ENCODE measurements around the gene RXFP2.

Gene RXFP2, protein sequence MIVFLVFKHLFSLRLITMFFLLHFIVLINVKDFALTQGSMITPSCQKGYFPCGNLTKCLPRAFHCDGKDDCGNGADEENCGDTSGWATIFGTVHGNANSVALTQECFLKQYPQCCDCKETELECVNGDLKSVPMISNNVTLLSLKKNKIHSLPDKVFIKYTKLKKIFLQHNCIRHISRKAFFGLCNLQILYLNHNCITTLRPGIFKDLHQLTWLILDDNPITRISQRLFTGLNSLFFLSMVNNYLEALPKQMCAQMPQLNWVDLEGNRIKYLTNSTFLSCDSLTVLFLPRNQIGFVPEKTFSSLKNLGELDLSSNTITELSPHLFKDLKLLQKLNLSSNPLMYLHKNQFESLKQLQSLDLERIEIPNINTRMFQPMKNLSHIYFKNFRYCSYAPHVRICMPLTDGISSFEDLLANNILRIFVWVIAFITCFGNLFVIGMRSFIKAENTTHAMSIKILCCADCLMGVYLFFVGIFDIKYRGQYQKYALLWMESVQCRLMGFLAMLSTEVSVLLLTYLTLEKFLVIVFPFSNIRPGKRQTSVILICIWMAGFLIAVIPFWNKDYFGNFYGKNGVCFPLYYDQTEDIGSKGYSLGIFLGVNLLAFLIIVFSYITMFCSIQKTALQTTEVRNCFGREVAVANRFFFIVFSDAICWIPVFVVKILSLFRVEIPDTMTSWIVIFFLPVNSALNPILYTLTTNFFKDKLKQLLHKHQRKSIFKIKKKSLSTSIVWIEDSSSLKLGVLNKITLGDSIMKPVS

DNA sequence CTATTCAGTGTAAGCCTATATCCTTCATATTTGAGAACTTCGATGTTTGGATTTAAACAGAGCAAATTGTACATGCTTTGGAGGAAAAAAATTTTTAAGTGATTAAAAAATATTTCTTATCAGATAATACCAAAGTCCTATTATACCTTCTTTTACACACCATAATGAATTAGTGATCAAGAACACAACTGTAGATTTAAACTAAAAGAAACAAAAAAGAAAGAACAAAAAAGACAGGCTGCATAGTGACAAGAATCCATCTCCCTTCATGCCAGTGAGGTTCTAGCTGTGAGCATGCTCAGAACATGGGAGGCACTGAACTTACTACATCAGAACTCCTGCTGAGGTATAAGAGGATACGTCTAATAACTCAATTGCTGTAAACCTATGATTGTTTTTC lies at the start of gene RXFP2:
Gene RXFP2, plus strand, starts transcription at position 301 of the 400 bp plus-strand sequence. Its CDS starts 87 bp downstream, at position 388.
- DNase-seq: peak in 1 of 3 experiments; percentile 4

DNA sequence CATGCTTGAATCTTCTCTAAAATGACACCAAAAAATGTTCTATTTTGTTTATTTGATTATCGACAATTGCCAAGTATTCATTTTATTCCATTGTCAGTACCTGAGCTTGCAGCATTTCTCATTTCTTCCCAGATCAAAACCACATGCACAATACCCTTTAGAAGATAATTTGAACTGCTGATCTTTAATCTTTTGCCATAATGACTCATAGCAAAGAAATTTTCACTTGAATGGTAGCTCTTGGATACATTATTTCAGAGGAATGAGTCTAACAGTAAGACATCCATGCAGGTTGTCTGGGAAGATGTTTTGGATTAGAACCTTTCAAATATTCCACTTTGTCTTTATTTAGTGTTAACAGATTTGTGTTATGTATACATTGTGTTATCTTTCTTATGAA lies 42.0 kb upstream of the RXFP2 start:
- no peak for DNase-seq

DNA sequence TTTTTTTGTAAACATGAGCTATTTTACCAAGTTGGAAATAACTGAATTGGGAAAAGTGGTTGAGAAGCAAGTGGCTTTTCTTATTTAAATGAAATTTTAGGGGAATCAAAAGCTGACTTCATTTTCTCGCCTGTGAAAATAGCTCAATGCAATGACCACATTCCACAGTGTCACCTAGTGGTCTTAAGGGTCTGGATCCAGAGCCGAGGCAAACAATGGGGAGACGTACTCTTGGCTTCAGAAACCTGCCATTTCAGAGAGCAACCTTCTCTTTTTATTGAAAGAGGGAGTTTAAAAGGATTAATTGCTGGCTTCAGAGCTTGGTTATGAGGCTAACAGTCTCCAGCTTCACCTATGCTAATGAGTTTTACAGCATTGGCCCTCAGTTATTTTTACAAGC lies 39.7 kb upstream of the RXFP2 start:
- peak in 1 of 3 experiments; percentile 13 for DNase-seq

DNA sequence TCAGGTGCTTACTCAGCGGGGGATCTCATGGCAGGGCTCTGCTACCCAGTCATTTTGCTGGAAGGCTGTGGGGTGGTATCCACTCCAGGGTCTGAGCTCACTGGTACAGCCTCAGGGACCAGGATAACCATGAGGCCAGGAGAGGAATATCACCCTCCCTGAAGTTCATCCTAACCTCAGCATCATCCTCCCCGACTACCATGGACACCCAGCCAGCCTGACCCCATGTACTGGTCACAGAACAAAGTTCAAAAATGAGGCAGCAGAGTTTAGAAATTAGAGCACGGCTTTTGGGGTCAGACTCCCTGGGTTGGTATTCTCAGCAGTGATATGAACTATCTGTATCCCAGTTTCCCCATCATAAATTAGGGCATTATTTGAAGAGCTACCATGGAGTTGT lies 35.5 kb upstream of the RXFP2 start:
- no peak for DNase-seq

DNA sequence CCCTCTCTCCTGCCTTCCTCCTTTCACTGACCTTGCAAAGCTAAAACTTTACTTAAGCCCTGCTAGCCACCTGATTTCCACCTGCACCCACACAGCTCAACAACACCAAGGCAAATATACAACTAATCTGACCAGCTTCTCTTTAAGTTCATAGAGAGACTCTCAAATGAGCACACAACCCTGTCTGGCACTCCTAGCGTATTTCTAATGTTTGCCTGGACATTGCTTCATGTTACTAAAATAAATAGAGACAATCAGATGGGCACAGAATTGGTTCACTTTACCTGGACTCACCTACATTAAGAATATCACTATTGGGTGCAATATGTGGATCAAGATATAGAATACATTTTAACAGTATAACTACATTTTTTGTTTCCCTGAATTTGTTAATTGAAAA lies 33.2 kb upstream of the RXFP2 start:
- no peak for DNase-seq

DNA sequence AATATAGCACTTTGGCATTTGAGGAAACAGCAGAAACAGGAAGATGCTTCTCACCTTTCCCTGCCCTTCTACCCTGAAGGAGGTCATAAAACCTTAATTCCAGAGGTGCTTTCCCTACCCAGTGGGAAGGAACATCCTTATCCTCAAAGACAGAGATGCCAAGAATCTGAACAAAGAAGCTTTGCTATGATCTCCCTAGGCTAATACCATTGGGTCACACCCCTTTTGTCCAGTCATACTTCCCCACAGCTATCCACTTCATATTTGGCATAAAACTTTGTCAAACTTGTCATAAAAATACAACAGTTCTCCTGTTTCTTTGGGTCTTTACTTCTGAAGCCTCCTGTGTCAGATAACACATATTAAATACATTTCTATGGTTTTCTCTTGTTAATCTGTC lies 21.7 kb upstream of the RXFP2 start:
- no peak for DNase-seq

DNA sequence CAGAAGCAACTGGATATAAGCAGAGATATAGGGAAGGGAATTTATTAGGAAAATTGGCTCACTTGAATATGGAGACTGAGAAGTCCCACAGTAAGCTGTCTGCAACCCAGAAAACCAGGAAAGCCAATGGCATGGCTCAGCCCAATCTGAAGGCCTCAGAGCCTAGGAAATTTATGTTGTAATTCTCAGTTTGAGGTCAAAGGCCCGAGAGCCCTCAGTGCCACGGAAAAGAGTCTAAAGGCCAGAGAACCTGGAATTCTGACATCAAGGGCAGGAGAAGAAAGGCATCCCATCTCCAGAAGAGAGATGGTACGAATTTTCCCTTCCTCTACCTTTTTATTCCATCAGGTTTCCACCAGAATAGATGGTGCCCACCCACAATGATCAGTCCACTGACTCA lies 20.1 kb upstream of the RXFP2 start:
- no peak for DNase-seq

DNA sequence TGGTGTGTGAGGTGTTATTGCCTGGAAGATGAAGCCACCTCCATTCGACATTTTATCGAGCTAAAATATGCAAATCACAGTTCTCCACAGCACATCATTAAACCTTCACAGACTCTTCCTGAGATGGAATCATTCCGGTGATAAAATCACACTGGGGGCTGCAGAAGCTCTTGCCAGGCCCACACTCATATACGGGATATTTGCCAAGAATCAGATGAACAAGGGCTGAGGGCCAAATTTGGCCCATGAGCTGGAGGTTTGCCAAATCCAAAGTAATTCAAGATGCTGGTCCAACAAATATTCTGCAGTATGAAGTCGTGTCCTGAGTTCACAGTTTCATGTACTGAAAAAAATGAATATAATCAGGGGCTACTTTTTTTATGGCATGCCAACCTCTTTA lies 16.7 kb upstream of the RXFP2 start:
- peak in 2 of 3 experiments; percentile 1 to 50 for DNase-seq

DNA sequence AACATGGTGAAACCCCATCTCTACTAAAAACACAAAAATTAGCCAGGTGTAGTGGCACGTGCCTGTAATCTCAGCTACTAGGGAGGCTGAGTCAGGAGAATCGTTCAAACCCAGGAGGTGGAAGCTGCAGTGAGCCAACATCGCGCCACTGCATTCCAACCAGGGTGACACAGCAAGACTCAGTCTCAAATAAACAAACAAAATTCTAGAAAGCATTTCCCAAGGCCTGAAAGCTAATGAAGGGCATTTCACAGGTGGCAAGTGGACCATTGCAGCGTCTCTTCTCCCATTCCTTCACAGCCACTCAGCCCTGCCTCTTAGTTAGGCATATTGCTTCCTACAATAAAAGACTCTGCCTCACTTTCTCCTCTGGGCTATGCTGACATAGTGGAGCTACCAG lies 13.5 kb upstream of the RXFP2 start:
- no peak for DNase-seq

DNA sequence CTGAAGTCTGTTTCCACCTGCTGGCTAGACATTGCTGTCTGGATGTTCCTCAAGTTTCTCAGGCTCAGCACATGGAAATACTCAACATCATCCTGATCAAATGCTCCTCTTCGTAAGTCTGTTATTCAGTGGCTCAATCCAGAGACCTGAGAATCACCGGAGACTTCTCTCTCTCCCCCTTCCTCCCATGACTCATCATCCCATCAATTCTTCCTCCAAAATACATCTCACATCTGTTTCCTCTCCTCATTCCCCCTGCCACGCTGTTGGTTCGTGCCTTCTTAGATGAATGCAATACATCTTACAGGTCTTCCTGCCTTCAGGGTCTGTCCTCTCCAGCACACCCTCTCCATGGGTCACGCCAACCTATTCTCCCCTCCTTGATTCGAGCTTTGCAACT lies 7.4 kb upstream of the RXFP2 start:
- no peak for DNase-seq

DNA sequence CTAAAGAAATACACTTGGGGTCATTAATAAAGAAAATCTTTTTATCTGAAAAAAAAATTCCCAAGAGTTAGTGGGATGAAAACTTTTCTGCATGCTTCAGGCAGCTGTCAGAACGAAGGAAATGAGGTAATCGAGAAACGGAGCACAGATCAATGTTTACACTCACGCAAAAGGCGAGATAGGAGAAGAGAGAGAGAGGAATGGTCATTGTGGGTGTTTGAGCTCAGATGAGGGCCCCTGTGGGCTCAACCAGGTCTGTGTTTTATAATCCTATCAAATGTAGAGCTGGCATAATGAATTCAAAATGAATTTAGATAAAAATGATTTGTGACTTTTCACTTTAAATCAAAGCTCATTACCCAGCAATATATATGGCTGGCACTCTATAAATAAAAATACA lies 6.3 kb upstream of the RXFP2 start:
- no peak for DNase-seq

DNA sequence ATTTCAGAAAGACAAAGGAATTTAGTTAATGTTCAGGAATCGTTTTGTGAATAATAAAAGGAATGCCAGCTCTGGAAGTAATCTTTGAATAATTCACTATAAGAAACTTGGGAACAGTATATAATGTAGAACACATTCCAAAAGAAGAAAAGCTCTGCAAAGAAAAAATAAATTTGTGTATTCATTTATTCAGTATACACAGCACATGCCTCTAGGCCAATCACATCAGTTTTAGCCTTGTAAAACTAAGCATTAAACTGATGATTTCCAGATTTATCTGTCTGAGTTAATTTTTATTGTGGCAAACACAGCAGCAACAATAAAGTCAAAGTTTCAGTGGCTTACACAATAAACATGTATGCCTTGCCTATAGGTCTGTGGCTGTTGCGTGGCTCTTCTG lies 5.7 kb upstream of the RXFP2 start:
- DNase-seq: no peak

DNA sequence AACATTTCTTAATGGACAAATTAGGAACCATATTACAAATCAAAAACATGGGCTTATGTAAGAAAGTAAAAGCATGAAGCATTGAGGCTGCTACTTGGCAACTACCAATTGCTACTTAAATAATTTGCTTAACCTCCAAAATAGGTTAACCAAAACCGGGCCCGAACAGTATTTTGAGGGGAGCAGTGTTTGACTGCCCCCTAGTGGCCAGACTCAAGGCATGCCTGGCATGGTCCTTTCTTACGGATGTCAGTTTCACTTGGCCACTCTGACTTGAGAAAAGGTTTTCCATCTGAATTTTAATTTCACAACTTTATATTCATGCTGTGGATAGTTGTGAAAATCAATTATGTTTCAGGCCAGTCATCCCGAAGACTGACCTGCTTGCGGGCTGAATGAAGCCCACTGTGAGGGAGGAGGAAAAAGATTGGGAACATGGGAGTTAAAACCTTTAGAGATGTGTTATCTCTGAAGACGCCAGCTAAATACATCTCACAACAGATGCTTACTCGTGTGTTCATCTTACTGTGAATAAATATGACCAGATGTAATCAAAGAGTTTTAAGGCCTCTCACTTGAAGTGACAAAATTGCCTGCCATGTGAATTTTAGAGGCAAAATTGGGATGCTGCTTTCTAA lies 2.9 kb downstream of the RXFP2 start:
- DNase-seq: peak; percentile 21 to 67 (median 50)

DNA sequence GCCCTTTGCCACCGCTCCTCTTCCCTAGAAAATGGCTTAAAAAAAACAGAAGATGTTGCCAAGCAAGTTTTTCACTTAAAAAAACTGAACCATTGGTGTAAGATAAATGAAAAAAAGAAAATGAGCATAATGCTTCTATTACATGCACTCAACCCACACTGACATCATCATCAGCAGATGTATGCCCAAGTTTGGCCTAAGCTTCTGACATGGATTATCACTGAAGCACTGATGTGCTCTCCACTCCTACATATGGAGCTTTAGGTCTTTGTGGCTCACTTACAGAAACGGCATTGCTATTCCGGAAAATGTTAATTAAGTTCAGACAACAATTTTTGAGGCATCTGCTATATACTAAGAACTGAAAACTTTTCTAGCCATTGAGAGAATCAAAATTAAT lies 8.0 kb downstream of the RXFP2 start:
- no peak for DNase-seq

DNA sequence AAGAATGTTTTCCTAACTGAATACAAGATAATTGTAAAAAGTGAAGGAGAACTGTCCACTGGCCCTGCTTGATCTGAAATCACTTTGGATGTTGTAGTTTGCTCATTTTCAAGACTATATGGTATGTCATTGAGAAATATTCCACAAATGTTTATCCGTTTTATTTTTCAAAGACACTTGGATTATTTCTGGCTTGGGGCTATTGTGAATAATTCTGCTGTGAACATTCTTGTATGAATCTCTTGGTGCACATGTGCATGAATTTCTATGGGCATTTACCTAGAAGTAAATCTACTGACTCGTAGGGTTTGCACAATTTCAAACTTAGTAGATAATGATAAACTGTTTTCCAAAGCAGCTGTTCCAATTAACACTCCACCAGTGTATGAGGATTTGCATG lies 8.6 kb downstream of the RXFP2 start:
- DNase-seq: no peak

DNA sequence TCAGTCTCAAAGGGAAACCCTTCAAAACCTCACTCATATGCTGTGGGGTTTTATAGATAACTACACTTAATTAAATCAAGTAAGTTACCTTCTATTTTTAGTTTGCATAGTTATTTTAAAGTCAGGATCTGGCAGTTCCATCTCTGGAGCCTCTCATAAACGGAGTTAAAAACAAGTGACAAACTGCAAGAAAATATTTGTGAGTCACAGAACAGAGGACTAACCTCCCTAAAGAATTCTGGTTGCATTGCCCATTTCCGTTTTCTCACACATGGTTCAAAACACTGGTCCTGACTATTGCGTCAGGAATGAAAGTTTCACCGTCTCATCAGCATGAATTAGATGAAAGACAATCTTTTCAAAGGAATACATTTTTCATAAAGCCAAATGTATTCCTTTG lies 10.6 kb downstream of the RXFP2 start:
- DNase-seq: no peak

DNA sequence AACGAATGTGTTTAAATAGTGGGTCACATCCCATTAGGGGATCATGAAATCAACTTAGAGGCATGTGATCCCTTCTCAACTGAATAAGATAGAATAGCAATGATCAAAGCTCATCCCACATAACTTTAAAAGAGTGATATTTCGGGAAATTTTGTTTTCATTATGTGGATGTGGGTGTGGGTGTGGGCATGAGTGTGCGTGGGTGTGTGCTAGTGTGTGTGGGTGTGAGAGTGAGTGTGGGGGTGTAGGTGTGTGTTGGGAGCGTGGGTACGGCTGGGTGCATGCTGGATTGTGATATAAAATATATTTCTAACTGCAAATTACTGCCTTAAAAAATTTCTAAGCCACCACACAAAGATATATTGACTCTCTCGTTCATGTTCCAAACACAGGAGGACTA lies 15.9 kb downstream of the RXFP2 start:
- DNase-seq: no peak

DNA sequence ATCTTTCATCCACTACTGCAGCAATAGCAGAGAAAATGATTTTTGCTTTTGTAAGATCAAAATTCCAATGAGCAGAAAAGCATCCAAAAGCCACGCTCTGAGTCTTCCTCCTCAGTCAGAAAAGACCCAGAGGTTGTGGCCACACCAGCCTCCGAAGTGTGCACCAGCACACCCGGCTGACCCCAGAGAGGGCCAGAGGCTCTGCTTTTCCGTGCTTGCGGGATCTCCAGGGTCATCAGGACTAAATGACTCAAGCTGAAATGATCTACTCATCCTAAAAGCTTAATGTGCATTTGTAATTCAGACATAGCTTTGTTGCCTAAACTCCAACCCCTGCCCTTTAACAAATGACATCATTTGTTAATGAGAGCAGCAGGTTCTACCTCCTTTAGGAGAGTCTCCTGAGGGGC lies 16.5 kb downstream of the RXFP2 start:
- DNase-seq: no peak

DNA sequence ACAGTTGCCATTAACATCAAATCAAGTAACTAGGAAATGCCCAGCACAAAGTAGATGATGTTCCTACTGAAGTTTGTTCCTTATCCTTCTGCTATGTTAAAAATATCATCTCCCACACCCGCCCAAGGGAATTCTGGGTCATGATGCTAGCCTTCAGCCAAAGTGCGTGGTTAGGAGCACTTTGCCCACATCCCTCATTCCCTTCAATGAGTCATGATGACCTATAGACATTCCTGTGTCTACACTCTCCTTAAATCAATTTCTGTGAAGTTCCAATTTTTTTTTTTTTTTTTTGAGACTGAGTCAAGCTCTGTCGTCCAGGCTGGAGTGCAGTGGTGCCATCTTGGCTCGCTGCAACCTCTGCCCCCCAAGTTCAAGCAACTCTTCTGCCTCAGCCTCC lies 17.0 kb downstream of the RXFP2 start:
- no peak for DNase-seq

DNA sequence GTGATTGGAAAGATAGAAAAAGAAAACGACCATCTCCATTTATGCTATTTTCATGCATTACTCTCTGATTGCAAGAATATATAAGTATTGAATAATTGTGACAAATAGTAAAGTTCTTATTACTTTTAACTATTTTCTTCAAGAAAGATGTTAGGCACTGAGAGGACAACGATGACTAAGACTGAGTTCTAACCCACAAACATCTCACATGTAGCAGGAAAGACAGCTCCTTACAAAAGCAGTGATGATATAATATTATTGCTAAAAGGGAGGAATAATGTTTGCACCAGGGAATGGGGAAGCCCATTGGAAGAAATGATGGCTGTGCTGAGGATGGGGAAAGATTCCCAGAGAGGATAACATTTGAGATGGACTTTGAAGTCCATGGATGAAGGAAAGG lies 22.6 kb downstream of the RXFP2 start:
- no peak for DNase-seq

DNA sequence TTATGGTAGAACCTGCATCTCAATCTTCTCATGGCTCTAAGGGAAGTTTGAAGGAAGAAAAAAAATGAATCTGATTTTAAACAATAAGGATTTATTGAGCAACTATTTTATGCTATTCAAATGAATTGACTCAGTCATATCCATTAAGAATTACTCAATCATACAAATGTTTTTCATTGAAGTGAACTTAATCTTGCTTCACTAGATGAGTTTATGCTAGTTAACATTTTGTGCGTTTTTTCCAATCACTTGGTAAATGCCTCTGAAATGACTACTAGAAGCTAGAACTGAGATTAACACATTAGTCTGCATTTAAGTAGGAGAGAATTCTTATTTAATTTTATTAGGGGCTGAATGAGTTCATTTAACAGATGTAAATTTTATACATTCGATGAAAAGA lies 25.2 kb downstream of the RXFP2 start:
- DNase-seq: no peak

DNA sequence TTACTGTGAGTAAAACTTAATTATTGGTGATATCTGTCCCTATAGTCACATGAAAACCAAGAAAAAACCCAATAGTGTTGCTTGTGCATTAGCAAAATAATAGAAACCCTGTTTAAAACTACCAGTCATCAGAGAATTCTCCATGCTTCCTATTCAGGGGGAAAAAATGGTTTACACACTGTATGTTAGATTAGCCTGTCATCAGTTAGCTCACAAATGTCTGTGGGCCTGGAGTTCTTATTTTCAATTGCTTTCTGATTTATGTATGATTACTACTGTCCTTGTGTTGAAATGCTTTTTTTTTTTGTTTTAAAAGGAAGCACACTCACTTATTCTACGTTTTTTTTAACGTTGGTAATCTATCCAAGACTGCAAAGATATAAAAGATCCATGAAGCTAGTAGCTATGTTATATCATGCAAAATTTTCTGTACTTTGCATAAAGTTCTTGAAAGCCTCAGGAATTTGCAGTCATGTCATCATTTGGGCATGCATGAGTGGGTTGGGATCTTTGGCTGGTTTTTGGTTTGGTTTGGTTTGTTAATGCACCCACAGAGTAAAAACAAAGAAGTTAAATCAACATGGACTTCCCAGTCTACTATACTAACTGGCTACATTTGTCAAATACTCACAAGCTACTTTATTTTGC lies 25.9 kb downstream of the RXFP2 start:
- no peak for DNase-seq

DNA sequence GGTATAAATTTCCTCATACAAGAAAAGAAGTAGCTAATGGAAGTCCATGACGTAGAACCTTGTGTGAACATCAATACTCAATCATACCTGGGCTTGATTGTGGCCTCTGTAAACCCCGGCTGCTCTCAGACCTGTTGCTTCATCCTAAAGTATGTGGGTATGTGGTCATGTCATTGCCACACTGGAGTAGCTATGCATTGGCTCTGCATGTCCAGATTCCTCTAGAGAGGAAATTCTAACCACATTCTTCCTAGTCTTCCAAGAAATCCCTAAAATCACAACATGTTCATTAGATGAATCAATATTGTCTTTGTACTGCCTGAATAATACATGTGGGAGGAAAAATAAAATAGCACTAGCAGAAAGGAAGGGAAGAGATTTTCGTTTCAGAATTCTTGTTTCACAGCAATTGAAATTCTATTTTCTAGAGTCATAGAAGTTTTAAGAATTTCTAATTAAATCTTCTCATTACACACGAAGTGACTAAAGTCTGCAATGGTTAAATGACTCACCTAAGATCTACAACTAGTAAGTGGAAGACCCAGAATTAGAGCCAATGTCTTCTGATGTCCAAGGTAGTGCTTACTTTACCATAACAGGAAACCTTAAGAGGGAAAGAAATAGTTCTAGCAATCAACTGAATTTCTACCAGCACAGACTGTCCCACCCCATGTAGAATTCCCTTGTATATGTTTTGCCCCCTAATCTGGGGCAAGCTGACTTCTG lies 28.0 kb downstream of the RXFP2 start:
- DNase-seq: no peak

Data from NCI-H1417 (cell line).